ENCODE results near the gene HHIPL1. TPM values are rescaled to one million over a fixed set of nuclear protein-coding genes. Genes with fewer than 3 reads are reported as not detected.

The HHIPL1 gene
- total RNA-seq, 1 experiment from 2014 or later: 2.6 TPM

GRCh38 chr14:99672506-99673304 lies 27.8 kb downstream of the HHIPL1 start:
- Histone ChIP-seq H3K4me2 (ENCODE audit: insufficient read depth, insufficient read length, low read length) (no peak overlapping the region), H3K23ac (ENCODE audit: insufficient read length, low read depth, low read length) (no peak overlapping the region), H3K4ac (ENCODE audit: low read depth, low read length) (no peak overlapping the region), H4K91ac (ENCODE audit: insufficient read length, low read depth, low read length) (no peak overlapping the region), H4K8ac (replicated peaks; ENCODE audit: insufficient read length, low read depth, low read length) (no peak overlapping the region), H3T11ph (ENCODE audit: low read length) (no peak overlapping the region), H3K79me1 (ENCODE audit: insufficient read depth, low read depth, low read length, poor library complexity, severe bottlenecking) (no peaks in the 10 kb centered on the region), H3K27ac (ENCODE audit: insufficient read length, low read depth, low read length) (no peak overlapping the region), H2BK20ac (ENCODE audit: low read depth, low read length, poor library complexity, severe bottlenecking) (no peak overlapping the region), H3K56ac (ENCODE audit: insufficient read length, low read depth, low read length) (no peak overlapping the region), H4K20me1 (ENCODE audit: control insufficient read depth, insufficient read depth, insufficient read length) (no peaks in the 10 kb centered on the region), H3K23me2 (ENCODE audit: insufficient read length, low read depth, low read length, poor library complexity, severe bottlenecking) (no peaks in the 10 kb centered on the region), H3K4me1 (ENCODE audit: insufficient read depth, low read length) (no peaks in the 10 kb centered on the region; the same call in 1 of the 2 replicates), H3K18ac (ENCODE audit: insufficient read length, low read depth, low read length) (no peak overlapping the region), H3K27me3 (ENCODE audit: insufficient read depth, low read length) (no peaks in the 10 kb centered on the region), H4K5ac (ENCODE audit: insufficient read length, low read depth, low read length) (no peak overlapping the region), H2BK120ac (ENCODE audit: low read depth, low read length, poor library complexity, severe bottlenecking) (no peak overlapping the region), H2AK5ac (ENCODE audit: insufficient read length, low read length) (no peak overlapping the region), H2BK5ac (ENCODE audit: insufficient read length, low read length) (no peak overlapping the region), H2BK15ac (ENCODE audit: low read depth, low read length) (no peak overlapping the region), H2AFZ (ENCODE audit: low read length) (no peak overlapping the region), H2BK12ac (ENCODE audit: insufficient read length, low read depth, low read length) (no peak overlapping the region), H3K79me2 (ENCODE audit: insufficient read depth, low read length) (no peaks in the 10 kb centered on the region), H3K9me3 (ENCODE audit: control insufficient read depth, low read depth, low read length) (peaks cover 2% of the 10 kb centered on the region), H3K14ac (ENCODE audit: insufficient read depth, low read length) (no peak overlapping the region), H3K9ac (ENCODE audit: extremely low read depth, insufficient read length, low read length) (no peak overlapping the region)
- TF ChIP-seq, protein P1, sequence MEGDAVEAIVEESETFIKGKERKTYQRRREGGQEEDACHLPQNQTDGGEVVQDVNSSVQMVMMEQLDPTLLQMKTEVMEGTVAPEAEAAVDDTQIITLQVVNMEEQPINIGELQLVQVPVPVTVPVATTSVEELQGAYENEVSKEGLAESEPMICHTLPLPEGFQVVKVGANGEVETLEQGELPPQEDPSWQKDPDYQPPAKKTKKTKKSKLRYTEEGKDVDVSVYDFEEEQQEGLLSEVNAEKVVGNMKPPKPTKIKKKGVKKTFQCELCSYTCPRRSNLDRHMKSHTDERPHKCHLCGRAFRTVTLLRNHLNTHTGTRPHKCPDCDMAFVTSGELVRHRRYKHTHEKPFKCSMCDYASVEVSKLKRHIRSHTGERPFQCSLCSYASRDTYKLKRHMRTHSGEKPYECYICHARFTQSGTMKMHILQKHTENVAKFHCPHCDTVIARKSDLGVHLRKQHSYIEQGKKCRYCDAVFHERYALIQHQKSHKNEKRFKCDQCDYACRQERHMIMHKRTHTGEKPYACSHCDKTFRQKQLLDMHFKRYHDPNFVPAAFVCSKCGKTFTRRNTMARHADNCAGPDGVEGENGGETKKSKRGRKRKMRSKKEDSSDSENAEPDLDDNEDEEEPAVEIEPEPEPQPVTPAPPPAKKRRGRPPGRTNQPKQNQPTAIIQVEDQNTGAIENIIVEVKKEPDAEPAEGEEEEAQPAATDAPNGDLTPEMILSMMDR (conservative IDR thresholded peaks at IDR 0.05): no peak
- peaks cover 1 to 7% (median 2%) of the 10 kb centered on the region in 3 experiments; a peak in 2 of 7 replicates for H3K36me3 Mint-ChIP-seq (ENCODE audit: insufficient read depth in 1 of 3, low read depth in 3 of 3)
- H3K4me3 Mint-ChIP-seq: peak overlapping the region in 1 of 2 experiments; percentile 48; a peak in 3 of 5 replicates
- WGBS (ENCODE audit: extremely low coverage, insufficient read length, low lambda C conversion rate): no CpG with 5 or more reads among the region's 11 CpGs
- peaks cover 6 to 7% of the 10 kb centered on the region in 2 experiments for H3K9me3 Mint-ChIP-seq
- H3K4me1 Mint-ChIP-seq: peaks cover 43 to 44% of the 10 kb centered on the region in 2 experiments
- peak overlapping the region in 1 of 3 experiments; percentile 83; a peak in 1 of 7 replicates for H3K27ac Mint-ChIP-seq
- H3K27me3 Mint-ChIP-seq (ENCODE audit: low read depth): peaks cover 8% of the 10 kb centered on the region
- no peak for DNase-seq

Measured in H9 (cell line).